Stimulated activated CD4-positive, alpha-beta T cell treated with anti-CD3 and anti-CD28 coated beads, TNF-alpha, amount 100 ng/mL, for 48 hours (primary cell): Measurements from ENCODE around the gene MRAS.
"Not testable (repeated sequence)": the region's sequence is repeated elsewhere in the genome, so short reads cannot be mapped to it uniquely, and the experiment has no call there.

Experiments used
- DNase-seq, 3 donors: peaks; one replicate each; pipeline ENCODE4 v3.0.0-alpha.2; 2020; ENCODE audit warnings: low read depth in 3 of 3

The MRAS gene

GRCh38 chr3:138418601-138419206 lies 70.3 kb downstream of the MRAS start:
- DNase-seq, result no peak

- DNase-seq, result no peak
These were observed 74.9 kb downstream of the MRAS start for GRCh38 chr3:138423316-138423715.

- no peak for DNase-seq
These were observed 75.9 kb downstream of the MRAS start for GRCh38 chr3:138424323-138424722.

- no peak for DNase-seq
These were observed 77.8 kb downstream of the MRAS start for GRCh38 chr3:138426211-138426610.

- DNase-seq, result not testable (repeated sequence)
These were observed 78.4 kb downstream of the MRAS start for GRCh38 chr3:138426754-138427153.

- no peak for DNase-seq
These were observed 81.3 kb downstream of the MRAS start for GRCh38 chr3:138429665-138430064.

- DNase-seq, result no peak
These were observed 84.3 kb downstream of the MRAS start for GRCh38 chr3:138432576-138433240.

- DNase-seq, result no peak
These were observed 85.5 kb downstream of the MRAS start for GRCh38 chr3:138433892-138434275.

GRCh38 chr3:138434276-138434874 lies 86.0 kb downstream of the MRAS start, which contains the start of gene ESYT3:
ESYT3 (plus strand) TSS chr3:138434616; CDS start chr3:138434799, 183 bp downstream.
- DNase-seq, result peak; percentile 27 to 57 (median 43)

GRCh38 chr3:138434875-138435772 lies 86.7 kb downstream of the MRAS start:
- no peak for DNase-seq

- DNase-seq, result no peak
These were observed 87.5 kb downstream of the MRAS start for GRCh38 chr3:138435840-138436239.

GRCh38 chr3:138437281-138437680 lies 88.9 kb downstream of the MRAS start:
- DNase-seq, result no peak

- no peak for DNase-seq
These were observed 90.5 kb downstream of the MRAS start for GRCh38 chr3:138438896-138439295.

GRCh38 chr3:138439646-138440045 lies 91.3 kb downstream of the MRAS start:
- no peak for DNase-seq

- no peak for DNase-seq
These were observed 91.7 kb downstream of the MRAS start for GRCh38 chr3:138440121-138440521.

- no peak for DNase-seq
These were observed 92.2 kb downstream of the MRAS start for GRCh38 chr3:138440596-138440995.

GRCh38 chr3:138441256-138441655 lies 92.9 kb downstream of the MRAS start:
- DNase-seq, result no peak

GRCh38 chr3:138441742-138442141 lies 93.4 kb downstream of the MRAS start:
- no peak for DNase-seq

- DNase-seq, result no peak
These were observed 94.1 kb downstream of the MRAS start for GRCh38 chr3:138442433-138442832.

- no peak for DNase-seq
These were observed 94.7 kb downstream of the MRAS start for GRCh38 chr3:138443091-138443490.

GRCh38 chr3:138443521-138444503 lies 95.4 kb downstream of the MRAS start:
- no peak for DNase-seq
